Amniotic epithelial cell (primary cell): Measurements from ENCODE around the gene DESI2.
"Not testable (repeated sequence)": the region's sequence is repeated elsewhere in the genome, so short reads cannot be mapped to it uniquely, and the experiment has no call there.

Source experiments
- DNase-seq: peaks from one replicate; pipeline ENCODE4 v3.0.0-alpha.2; 2010; ENCODE audit warnings: low read depth

DESI2 gene

GRCh38 chr1:244654108-244655038 lies 1.4 kb downstream of the DESI2 start:
- DNase-seq, result no peak

- DNase-seq, result no peak
Measured at GRCh38 chr1:244655186-244655585, 2.3 kb downstream of the DESI2 start.

- no peak for DNase-seq
Measured at GRCh38 chr1:244657421-244657820, 4.5 kb downstream of the DESI2 start.

- no peak for DNase-seq
Measured at GRCh38 chr1:244659694-244660093, 6.8 kb downstream of the DESI2 start.

GRCh38 chr1:244660595-244660994 lies 7.7 kb downstream of the DESI2 start:
- DNase-seq, result no peak

- not testable (repeated sequence) for DNase-seq
Measured at GRCh38 chr1:244661569-244662312, 8.8 kb downstream of the DESI2 start.

GRCh38 chr1:244662599-244662998 lies 9.7 kb downstream of the DESI2 start:
- DNase-seq, result no peak

GRCh38 chr1:244664353-244664752 lies 11.4 kb downstream of the DESI2 start:
- peak; percentile 24 for DNase-seq

- no peak for DNase-seq
Measured at GRCh38 chr1:244665771-244666217, 12.9 kb downstream of the DESI2 start.

- not testable (repeated sequence) for DNase-seq
Measured at GRCh38 chr1:244666672-244667418, 13.9 kb downstream of the DESI2 start.

- DNase-seq, result no peak
Measured at GRCh38 chr1:244667797-244668196, 14.9 kb downstream of the DESI2 start.

- DNase-seq, result peak; percentile 77
Measured at GRCh38 chr1:244672946-244673682, 20.2 kb downstream of the DESI2 start.

- DNase-seq, result peak; percentile 56
Measured at GRCh38 chr1:244674446-244674845, 21.5 kb downstream of the DESI2 start.

- peak; percentile 22 for DNase-seq
Measured at GRCh38 chr1:244675167-244675566, 22.2 kb downstream of the DESI2 start.

GRCh38 chr1:244678697-244679096 lies 25.8 kb downstream of the DESI2 start:
- DNase-seq, result no peak

GRCh38 chr1:244680667-244681066 lies 27.7 kb downstream of the DESI2 start:
- DNase-seq, result peak; percentile 19

GRCh38 chr1:244682087-244682486 lies 29.2 kb downstream of the DESI2 start:
- DNase-seq, result not testable (repeated sequence)

GRCh38 chr1:244695937-244696336 lies 43.0 kb downstream of the DESI2 start:
- no peak for DNase-seq

- no peak for DNase-seq
Measured at GRCh38 chr1:244699741-244700140, 46.8 kb downstream of the DESI2 start.

GRCh38 chr1:244700808-244701207 lies 47.9 kb downstream of the DESI2 start:
- no peak for DNase-seq

- DNase-seq, result no peak
Measured at GRCh38 chr1:244702620-244703019, 49.7 kb downstream of the DESI2 start.

GRCh38 chr1:244704107-244704506 lies 51.2 kb downstream of the DESI2 start:
- no peak for DNase-seq
